Measurements from ENCODE around the gene AKAP1.
"Not testable (repeated sequence)": the region's sequence is repeated elsewhere in the genome, so short reads cannot be mapped to it uniquely, and the experiment has no call there.

Gene AKAP1

GRCh38 chr17:57075785-57076184 lies 9.3 kb upstream of the AKAP1 start:
- no peak for DNase-seq

- DNase-seq: no peak
These were observed 8.0 kb upstream of the AKAP1 start for GRCh38 chr17:57077000-57077399.

- DNase-seq: no peak
These were observed 6.8 kb upstream of the AKAP1 start for GRCh38 chr17:57078274-57078673.

GRCh38 chr17:57080718-57081117 lies 4.3 kb upstream of the AKAP1 start:
- peak; percentile 28 for DNase-seq

GRCh38 chr17:57082441-57082840 lies 2.6 kb upstream of the AKAP1 start:
- DNase-seq: no peak

- no peak for DNase-seq
These were observed 665 bp upstream of the AKAP1 start for GRCh38 chr17:57084361-57084801.

GRCh38 chr17:57085448-57086068 lies 512 bp downstream of the AKAP1 start:
- peak; percentile 55 for DNase-seq

- DNase-seq: peak; percentile 49
These were observed 1.3 kb downstream of the AKAP1 start for GRCh38 chr17:57086069-57086930.

- DNase-seq: no peak
These were observed 3.3 kb downstream of the AKAP1 start for GRCh38 chr17:57088298-57088697.

- DNase-seq: no peak
These were observed 4.3 kb downstream of the AKAP1 start for GRCh38 chr17:57089391-57089790.

- peak; percentile 39 for DNase-seq
These were observed 5.6 kb downstream of the AKAP1 start for GRCh38 chr17:57090560-57091185.

GRCh38 chr17:57091186-57091618 lies 6.2 kb downstream of the AKAP1 start:
- no peak for DNase-seq

GRCh38 chr17:57092171-57092570 lies 7.1 kb downstream of the AKAP1 start:
- no peak for DNase-seq

GRCh38 chr17:57092779-57093178 lies 7.7 kb downstream of the AKAP1 start:
- no peak for DNase-seq

GRCh38 chr17:57096472-57097202 lies 11.6 kb downstream of the AKAP1 start:
- DNase-seq: no peak

GRCh38 chr17:57097832-57098421 lies 12.9 kb downstream of the AKAP1 start:
- peak; percentile 66 for DNase-seq

- DNase-seq: no peak
These were observed 14.1 kb downstream of the AKAP1 start for GRCh38 chr17:57099165-57099564.

GRCh38 chr17:57102122-57102521 lies 17.1 kb downstream of the AKAP1 start:
- DNase-seq: no peak

GRCh38 chr17:57102660-57103059 lies 17.6 kb downstream of the AKAP1 start:
- not testable (repeated sequence) for DNase-seq

- peak; percentile 85 for DNase-seq
These were observed 19.6 kb downstream of the AKAP1 start for GRCh38 chr17:57104461-57105175.

GRCh38 chr17:57105591-57105990 lies 20.5 kb downstream of the AKAP1 start:
- no peak for DNase-seq

All from EL (cell line).